Measurements from ENCODE around the gene GALNT17.

The GALNT17 gene

DNA sequence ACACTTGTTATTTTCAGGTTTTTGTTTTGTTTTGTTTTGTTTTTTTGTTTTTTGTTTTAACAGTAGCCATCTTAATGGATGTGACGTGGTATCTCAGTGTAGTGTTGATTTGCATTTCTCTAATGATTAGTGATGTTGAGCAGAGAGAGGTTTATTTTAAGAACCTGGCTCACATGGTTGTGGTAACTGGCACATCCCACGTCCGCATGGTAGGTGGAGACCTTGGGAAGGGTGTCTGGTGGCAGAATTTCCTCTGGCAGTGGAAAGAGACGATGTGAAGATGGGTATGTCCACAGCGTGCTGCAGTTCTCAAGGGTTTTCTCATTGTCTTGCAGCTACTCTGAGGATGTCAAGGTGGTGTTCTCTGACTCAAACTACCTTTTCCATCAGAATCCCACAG, 252.2 kb downstream of the GALNT17 start:
- no peak overlapping the region for H3K4me3 ChIP-seq (ENCODE audit: control insufficient read depth, low read depth, low read length)
- no peak for DNase-seq (ENCODE audit: low read depth)
- TF ChIP-seq, protein P1, sequence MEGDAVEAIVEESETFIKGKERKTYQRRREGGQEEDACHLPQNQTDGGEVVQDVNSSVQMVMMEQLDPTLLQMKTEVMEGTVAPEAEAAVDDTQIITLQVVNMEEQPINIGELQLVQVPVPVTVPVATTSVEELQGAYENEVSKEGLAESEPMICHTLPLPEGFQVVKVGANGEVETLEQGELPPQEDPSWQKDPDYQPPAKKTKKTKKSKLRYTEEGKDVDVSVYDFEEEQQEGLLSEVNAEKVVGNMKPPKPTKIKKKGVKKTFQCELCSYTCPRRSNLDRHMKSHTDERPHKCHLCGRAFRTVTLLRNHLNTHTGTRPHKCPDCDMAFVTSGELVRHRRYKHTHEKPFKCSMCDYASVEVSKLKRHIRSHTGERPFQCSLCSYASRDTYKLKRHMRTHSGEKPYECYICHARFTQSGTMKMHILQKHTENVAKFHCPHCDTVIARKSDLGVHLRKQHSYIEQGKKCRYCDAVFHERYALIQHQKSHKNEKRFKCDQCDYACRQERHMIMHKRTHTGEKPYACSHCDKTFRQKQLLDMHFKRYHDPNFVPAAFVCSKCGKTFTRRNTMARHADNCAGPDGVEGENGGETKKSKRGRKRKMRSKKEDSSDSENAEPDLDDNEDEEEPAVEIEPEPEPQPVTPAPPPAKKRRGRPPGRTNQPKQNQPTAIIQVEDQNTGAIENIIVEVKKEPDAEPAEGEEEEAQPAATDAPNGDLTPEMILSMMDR (IDR thresholded peaks at IDR 0.05; ENCODE audit: control insufficient read depth, insufficient read depth, low read depth, low read length, missing control alignments) = no peak

DNA sequence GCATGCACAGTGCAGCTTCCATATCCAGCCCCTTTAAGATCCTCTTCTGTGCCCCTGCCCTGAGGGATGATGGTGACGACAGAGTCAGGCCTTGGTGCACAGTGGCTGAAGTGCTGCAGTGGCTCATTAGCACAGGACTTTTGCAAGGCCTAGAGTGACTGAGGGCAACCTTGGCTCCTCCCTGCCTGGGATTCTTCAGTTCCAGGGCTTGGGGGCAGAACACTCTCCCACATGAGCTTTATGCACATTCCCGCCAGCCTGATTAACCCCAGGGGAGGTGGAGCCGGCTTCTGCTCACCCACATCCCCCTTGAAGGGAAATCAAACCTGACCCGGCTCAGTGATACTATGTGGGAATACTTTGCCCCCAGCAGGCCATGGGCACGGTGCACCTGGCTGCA, 253.4 kb downstream of the GALNT17 start:
- DNase-seq (ENCODE audit: low read depth) = no peak
- TF ChIP-seq, protein P1 (IDR thresholded peaks at IDR 0.05; ENCODE audit: control insufficient read depth, insufficient read depth, low read depth, low read length, missing control alignments) = no peak
- no peak overlapping the region for H3K4me3 ChIP-seq (ENCODE audit: control insufficient read depth, low read depth, low read length)

- TF ChIP-seq, protein P1 (IDR thresholded peaks at IDR 0.05; ENCODE audit: control insufficient read depth, insufficient read depth, low read depth, low read length, missing control alignments) = no peak
- no peak overlapping the region for H3K4me3 ChIP-seq (ENCODE audit: control insufficient read depth, low read depth, low read length)
- DNase-seq (ENCODE audit: low read depth) = no peak
Observed at GRCh38 chr7:71386152-71386785, 254.3 kb downstream of the GALNT17 start.

DNA sequence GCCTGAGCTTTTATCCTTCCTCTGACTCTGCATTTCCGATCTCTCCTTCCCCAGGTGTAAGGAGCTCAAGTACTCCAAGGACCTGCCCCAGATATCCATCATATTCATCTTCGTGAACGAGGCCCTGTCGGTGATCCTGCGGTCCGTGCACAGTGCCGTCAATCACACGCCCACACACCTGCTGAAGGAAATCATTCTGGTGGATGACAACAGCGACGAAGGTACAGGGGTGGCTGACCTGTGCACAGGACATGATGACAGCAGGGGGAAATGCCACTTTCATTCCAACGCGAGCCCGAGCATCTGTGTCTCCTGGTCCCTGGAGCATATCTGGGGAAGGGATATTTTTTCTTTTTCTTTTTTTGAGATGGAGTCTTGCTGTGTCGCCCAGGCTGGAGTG, 256.2 kb downstream of the GALNT17 start:
- no peak for DNase-seq (ENCODE audit: low read depth)

GRCh38 chr7:71389976-71390375, 258.0 kb downstream of the GALNT17 start:
- no peak for DNase-seq (ENCODE audit: low read depth)
- H3K4me3 ChIP-seq (ENCODE audit: control insufficient read depth, low read depth, low read length) = no peak overlapping the region
- TF ChIP-seq, protein P1 (IDR thresholded peaks at IDR 0.05; ENCODE audit: control insufficient read depth, insufficient read depth, low read depth, low read length, missing control alignments) = no peak

More for the DNA sequence above, 256.2 kb downstream of the GALNT17 start:
- TF ChIP-seq, protein P1 (IDR thresholded peaks at IDR 0.05; ENCODE audit: control insufficient read depth, insufficient read depth, low read depth, low read length, missing control alignments) = no peak
- no peak overlapping the region for H3K4me3 ChIP-seq (ENCODE audit: control insufficient read depth, low read depth, low read length)

GRCh38 chr7:71393661-71394060, 261.7 kb downstream of the GALNT17 start:
- DNase-seq (ENCODE audit: low read depth) = no peak
- TF ChIP-seq, protein P1 (IDR thresholded peaks at IDR 0.05; ENCODE audit: control insufficient read depth, insufficient read depth, low read depth, low read length, missing control alignments) = no peak

More at GRCh38 chr7:71393661-71394060, 261.7 kb downstream of the GALNT17 start:
- H3K4me3 ChIP-seq (ENCODE audit: control insufficient read depth, low read depth, low read length) = no peak overlapping the region
